GM19328 (cell line): Measurements from ENCODE around the gene KCNMA1.

Experiments
- ATAC-seq: cut with Tn5 transposase; IDR thresholded peaks from one replicate; pipeline ENCODE4 v1.9.1; 2021; ENCODE audit warnings: mild to moderate bottlenecking, moderate library complexity; ENCODE audit not compliant: unreplicated experiment

The KCNMA1 gene

GRCh38 chr10:76901701-76902100 lies 735.9 kb downstream of the KCNMA1 start:
- no peak for ATAC-seq

GRCh38 chr10:76899490-76899889 lies 738.1 kb downstream of the KCNMA1 start:
- no peak for ATAC-seq

- no peak for ATAC-seq
Measured at GRCh38 chr10:76892766-76893479, 744.7 kb downstream of the KCNMA1 start.

- ATAC-seq: no peak
Measured at GRCh38 chr10:76887223-76888010, 750.2 kb downstream of the KCNMA1 start.

GRCh38 chr10:76885816-76886215 lies 751.8 kb downstream of the KCNMA1 start:
- no peak for ATAC-seq

- no peak for ATAC-seq
Measured at GRCh38 chr10:76884673-76885275, 752.8 kb downstream of the KCNMA1 start.

GRCh38 chr10:76883596-76883995 lies 754.0 kb downstream of the KCNMA1 start:
- ATAC-seq: no peak

- ATAC-seq: no peak
Measured at GRCh38 chr10:76882796-76883195, 754.8 kb downstream of the KCNMA1 start.

GRCh38 chr10:76882245-76882644 lies 755.4 kb downstream of the KCNMA1 start:
- ATAC-seq: no peak

GRCh38 chr10:76881477-76882220 lies 756.0 kb downstream of the KCNMA1 start:
- ATAC-seq: no peak

- ATAC-seq: no peak
Measured at GRCh38 chr10:76880931-76881330, 756.7 kb downstream of the KCNMA1 start.

GRCh38 chr10:76879116-76879913 lies 758.3 kb downstream of the KCNMA1 start:
- no peak for ATAC-seq

GRCh38 chr10:76878514-76878913 lies 759.1 kb downstream of the KCNMA1 start:
- ATAC-seq: no peak

GRCh38 chr10:76874896-76875295 lies 762.7 kb downstream of the KCNMA1 start:
- ATAC-seq: no peak

- ATAC-seq: no peak
Measured at GRCh38 chr10:76874176-76874575, 763.4 kb downstream of the KCNMA1 start.

- ATAC-seq: no peak
Measured at GRCh38 chr10:76871697-76872295, 765.8 kb downstream of the KCNMA1 start.

GRCh38 chr10:76869931-76870330 lies 767.7 kb downstream of the KCNMA1 start:
- ATAC-seq: no peak

- ATAC-seq: no peak
Measured at GRCh38 chr10:76868098-76868977, 769.3 kb downstream of the KCNMA1 start.
